Limb (tissue), 2 donors: ENCODE data around the gene C19orf73.

Source experiments
- DNase-seq, 2 donors: peaks; one replicate each; pipeline ENCODE4 v3.0.0-alpha.2; 2016; ENCODE audit errors: extremely low spot score in 2 of 2

C19orf73 gene

GRCh38 chr19:49118565-49119410 lies at the start of gene C19orf73:
Gene C19orf73 (minus strand): TSS chr19:49119143. CDS start chr19:49119022, 121 bp downstream.
- DNase-seq, result peak; percentile 97

DNA sequence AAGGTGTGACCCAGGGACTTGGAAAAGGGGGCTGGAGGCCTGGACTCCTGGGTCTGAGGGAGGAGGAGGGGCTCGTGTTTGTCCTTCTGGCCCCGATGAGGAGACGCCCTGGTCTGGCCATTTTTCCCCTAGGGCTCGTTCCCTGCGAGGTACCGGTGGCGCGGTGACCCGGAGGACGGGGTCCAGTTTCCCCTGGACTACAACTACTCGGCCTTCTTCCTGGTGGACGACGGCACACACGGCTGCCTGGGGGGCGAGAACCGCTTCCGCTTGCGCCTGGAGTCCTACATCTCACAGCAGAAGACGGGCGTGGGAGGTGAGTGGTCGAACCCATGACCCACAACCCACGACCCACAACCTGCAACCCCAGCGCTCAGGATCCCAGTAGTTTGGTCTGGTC lies 49.5 kb upstream of the C19orf73 start:
- DNase-seq, result no peak

GRCh38 chr19:49167857-49168409 lies 49.0 kb upstream of the C19orf73 start:
- no peak for DNase-seq

- DNase-seq, result no peak
Observed at GRCh38 chr19:49165865-49166301, 46.9 kb upstream of the C19orf73 start.

DNA sequence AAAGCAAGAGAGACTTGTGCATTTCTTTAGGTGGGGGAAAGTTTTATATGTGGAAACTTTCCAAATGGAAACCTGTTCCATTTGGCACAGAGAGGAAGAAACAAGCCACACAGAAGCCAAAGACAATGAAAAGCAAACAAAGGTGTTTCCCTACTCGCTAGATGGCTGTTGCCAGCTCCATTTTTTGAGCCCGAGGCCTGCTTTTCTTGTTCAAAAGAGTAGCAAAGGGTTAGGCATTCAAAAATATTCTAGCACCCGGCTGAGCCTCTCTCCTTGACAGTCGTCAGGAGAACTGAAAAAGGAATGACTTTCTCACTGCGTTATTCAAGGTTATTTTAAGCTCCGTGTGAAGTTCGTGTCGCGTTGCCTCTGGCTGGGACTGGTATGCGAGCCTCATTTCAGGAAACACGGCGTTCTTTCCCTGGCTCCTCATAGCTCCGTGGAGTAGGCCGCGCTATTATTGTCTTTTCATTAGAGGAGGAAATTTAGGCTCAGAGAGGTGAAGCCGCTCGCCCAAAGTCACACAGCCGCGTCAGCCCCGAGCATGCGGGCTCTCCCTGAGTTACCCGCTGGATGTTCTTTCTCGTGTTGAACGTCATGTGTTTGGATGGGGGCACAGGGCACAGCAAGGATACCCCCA lies 46.3 kb upstream of the C19orf73 start:
- peak in 1 of 2 donors; percentile 5 for DNase-seq

DNA sequence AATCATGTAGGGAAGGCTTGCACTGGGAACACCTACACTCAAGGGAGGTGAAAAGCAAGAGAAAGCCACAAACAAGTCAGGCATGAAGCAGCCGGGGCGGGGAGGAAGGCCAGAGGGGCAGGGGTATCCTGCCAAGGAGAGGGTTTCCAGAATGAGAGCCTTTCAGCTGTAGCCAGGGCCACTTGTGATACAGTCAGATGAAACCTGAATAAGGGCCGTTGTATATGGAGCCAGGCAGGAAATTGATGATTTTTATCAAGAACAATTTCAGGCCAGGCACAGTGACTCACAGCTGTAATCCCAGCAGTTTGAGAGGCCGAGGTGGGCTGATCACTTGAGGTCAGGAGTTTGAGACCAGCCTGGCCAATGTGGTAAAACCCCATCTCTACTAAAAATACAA lies 43.0 kb upstream of the C19orf73 start:
- DNase-seq, result no peak

GRCh38 chr19:49160450-49161189 lies 41.7 kb upstream of the C19orf73 start:
- DNase-seq, result no peak

DNA sequence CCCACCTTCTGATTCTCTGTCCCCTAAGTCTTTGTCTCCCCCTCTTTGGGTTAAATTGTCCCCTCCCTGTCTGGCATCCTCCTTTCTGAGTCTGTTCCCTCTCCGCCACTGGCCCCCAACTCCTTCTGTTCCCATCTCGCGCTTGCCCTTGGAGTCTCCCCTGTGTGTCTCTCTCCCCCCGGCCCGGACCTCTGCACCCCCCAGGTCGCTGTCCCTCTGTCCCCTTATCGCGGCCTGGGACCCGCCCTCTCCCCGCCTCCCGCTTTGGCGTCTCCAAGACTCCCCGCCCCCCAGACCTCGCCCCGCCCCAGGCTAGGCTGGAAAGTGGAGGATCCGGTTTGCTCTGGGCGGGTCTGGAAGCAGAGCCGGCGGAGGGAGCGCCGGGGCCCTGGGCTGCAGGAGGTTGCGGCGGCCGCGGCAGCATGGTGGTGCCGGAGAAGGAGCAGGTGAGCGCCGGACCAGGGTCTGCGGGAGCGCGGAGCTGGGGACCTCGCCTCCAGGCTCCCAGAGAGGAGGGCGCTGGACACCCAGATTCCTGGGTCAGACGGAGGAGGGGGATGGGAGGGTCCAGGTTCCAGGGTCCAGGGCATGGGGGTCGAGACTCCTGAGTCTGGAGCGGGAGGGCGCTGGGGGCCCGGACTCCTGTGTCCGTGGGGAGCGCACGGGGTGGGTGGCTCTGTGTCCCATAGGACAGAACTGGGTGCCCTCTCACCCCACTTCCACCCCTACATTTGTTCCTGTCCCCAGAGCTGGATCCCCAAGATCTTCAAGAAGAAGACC lies 38.7 kb upstream of the C19orf73 start, which contains the start of gene TRPM4:
TRPM4 (plus strand) TSS at position 348 of the 780 bp plus-strand sequence; CDS start at position 423, 75 bp downstream.
- peak; percentile 90 to 92 for DNase-seq

DNA sequence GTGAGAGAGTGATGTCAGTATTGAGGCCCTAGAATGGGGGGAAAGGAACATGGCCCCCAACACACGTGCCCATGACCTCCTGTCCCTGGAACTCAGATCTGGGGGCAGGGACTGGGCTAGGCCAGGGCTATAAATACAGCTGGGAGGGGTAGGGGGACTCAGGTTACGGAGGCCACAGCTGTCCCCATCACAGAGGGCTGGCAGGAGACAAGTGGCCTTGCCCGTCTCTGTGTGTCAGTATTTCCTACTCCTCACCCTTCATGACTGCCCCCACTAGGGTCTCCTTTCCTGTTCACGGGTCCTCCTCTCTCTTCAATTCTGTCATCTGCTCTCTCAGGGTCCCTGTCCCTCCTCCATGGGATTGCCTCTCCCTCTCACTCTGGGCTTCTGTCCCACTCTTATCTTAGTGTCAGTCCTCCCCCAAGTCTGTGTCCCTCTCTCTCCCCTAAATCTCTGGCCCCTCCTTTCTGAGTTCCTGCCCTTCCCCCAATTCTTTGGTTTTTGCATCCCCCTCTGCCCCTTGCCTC lies 36.9 kb upstream of the C19orf73 start:
- peak in 1 of 2 donors; percentile 64 for DNase-seq

DNA sequence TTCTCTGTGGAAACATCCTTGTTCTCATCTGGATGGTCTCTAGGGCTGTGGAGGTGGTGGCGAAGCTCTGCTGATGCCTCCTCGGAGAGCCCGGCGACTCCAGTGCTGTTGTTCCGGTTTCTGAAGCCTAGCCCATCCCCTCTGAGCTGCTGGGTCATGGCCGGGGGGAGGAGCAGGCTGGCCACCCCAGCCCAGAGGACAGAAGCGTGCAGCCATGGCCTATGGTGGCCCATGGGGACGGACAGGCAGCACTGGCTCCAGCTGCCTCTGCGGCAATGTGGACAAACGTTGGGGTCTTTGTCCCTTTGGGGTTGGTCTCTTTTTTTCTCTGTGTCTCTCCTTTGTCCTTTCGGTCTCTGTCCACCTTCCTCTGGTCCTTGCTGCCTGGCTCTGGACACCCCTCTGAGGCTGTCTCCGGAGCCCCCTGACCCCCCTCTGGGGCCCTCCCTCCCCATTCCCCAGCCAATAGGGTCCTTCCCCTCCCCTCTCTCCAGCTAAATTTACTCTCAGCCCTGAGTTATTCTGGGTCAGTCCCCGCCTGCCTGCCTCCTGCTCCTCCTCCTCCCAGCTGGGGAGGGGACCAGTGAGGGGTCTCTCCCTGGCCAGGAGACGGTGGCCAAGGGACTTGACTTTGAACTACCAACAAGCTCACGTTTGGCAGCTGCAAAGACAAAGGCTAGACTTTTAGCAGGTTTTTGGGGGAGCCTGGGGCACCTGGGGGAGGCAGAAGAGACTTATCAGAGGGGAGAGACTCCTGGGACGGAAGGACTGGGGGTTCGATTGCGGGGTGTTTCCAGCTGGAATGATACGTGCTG lies 36.3 kb upstream of the C19orf73 start, which contains the start of gene HRC:
HRC (minus strand) TSS at position 392 of the 815 bp plus-strand sequence; CDS start at position 233, 159 bp downstream.
- peak in 1 of 2 donors; percentile 65 for DNase-seq

DNA sequence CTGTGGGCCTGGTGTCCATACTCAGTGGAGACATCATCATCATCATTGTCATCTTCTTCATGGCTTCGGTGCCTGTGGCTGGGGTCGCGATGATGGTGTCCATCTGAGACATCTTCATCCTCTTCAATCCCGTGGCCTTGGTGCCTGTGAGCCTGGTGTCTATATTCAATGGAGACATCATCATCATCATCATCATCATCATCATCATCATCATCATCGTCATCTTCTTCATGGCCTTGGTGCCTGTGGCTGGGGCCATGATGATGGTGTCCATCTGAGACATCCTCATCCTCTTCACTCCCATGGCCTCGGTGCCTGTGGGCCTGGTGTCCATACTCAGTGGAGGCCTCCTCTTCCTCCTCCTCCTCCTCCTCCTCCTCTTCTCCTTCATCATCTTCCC lies 35.3 kb upstream of the C19orf73 start:
- DNase-seq, result no peak

DNA sequence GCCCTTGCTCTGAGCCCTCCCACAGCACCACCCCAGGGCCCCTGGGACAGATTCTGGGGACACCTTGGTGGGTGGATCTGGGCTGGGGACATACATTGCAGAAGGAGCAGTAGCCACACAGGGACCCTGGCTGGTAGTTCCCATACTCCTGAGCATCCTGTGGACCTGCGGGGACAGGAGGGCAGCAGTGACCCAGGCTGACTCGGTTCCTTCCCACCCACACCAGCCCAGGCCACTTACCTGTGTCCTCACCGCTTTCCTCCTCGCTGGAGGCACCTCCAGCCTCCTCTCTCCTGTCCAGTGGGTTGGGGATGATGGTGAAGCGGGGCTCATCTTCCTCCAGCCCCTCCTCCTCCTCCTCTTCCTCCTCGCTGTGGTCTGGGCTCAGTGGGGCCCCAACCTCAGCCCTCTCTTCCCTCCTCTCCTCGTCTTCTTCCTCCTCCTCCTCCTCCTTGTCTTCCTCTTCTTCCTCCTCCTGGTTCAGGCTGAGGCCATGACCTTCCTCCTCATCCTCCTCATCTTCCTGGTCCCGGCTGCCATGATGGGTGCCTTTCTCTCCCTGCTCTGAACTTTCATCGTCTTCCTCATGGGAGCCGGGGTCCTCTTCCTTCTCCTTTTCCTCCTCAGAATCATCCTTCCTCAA lies 34.3 kb upstream of the C19orf73 start:
- DNase-seq, result peak in 1 of 2 donors; percentile 43

DNA sequence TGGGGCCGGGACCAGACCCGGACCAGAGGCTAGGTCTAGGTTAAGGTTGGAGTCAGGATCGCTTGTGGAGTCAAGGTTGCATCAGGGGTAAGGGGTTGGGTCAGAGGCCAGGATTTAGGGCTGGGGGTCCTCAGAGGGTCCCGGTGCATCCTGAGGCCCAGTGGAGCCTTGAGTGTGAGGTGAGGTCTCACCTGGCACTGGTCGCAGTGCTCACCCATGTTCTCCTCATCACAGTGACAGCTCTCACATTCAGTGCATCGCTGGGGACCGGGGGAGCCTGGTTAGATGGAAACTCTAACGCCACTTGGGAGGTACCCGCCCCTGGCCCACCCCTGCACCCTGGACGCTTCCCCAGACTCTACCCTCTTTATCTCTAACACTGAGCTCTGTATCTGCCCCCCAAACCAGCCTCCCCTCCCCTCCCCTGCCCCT lies 33.2 kb upstream of the C19orf73 start:
- DNase-seq, result no peak

GRCh38 chr19:49151267-49152118 lies 32.5 kb upstream of the C19orf73 start:
- DNase-seq, result peak in 1 of 2 donors; percentile 81

DNA sequence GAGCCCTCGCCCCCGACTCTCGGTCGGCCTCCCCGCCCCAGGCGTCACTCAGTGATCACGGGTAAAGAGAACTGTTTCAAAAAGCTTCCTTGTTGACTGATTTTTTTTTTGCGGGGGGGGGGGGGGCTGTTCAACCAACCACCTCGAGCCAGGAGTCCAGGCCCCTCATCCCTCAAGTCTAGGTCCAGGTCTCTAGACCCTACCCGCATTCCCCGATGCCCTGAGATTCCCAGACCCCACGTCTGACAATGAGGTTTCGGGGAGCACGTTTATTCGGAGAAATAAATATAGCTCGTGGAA lies 32.0 kb upstream of the C19orf73 start:
- no peak for DNase-seq

- peak; percentile 91 to 93 for DNase-seq
Observed at GRCh38 chr19:49150106-49150943, 31.4 kb upstream of the C19orf73 start.

- peak; percentile 75 to 93 for DNase-seq
Observed at GRCh38 chr19:49149652-49150105, 30.7 kb upstream of the C19orf73 start.
